Loucy (cell line): Measurements from ENCODE around the gene PDIK1L.

Experiments
- H2AFZ ChIP-seq: fragments of 200-600 bp; sonication (generic); 2 replicates; pipeline ENCODE4 v1.6.0; 2016; ENCODE audit warnings: antibody characterized with exemption, mild to moderate bottlenecking, low read length, moderate library complexity
- H3F3A ChIP-seq: fragments of 200-600 bp; 2 replicates; pipeline ENCODE4 v1.6.0; 2016; ENCODE audit warnings: antibody characterized with exemption, low read depth, mild to moderate bottlenecking
- H3K27me3 ChIP-seq: fragments of 200-600 bp; sonication (generic); 2 replicates; pipeline ENCODE4 v1.6.1; 2014; ENCODE audit warnings: low read length, mild to moderate bottlenecking; ENCODE audit not compliant: insufficient read depth, poor library complexity, severe bottlenecking
- H3K36me3 ChIP-seq: fragments of 200-600 bp; sonication (generic); 2 replicates; pipeline ENCODE4 v1.6.1; 2016; ENCODE audit warnings: low read length; ENCODE audit not compliant: insufficient read depth
- H3K4me1 ChIP-seq: fragments of 200-600 bp; sonication (generic); 2 replicates; pipeline ENCODE4 v1.5.1; 2014; ENCODE audit warnings: low read length, mild to moderate bottlenecking; ENCODE audit not compliant: insufficient read depth, poor library complexity, severe bottlenecking
- H3K4me2 ChIP-seq: fragments of 200-600 bp; sonication (generic); 2 replicates; pipeline ENCODE4 v1.6.0; 2014; ENCODE audit warnings: antibody characterized with exemption, low read length, low read depth, mild to moderate bottlenecking; ENCODE audit not compliant: poor library complexity, severe bottlenecking
- H3K4me3 ChIP-seq: fragments of 200-600 bp; sonication (generic); 2 replicates; pipeline ENCODE4 v1.5.1; 2014; ENCODE audit warnings: low read length, mild to moderate bottlenecking, mixed read lengths; ENCODE audit not compliant: poor library complexity, severe bottlenecking
- H3K79me2 ChIP-seq: fragments of 200-600 bp; sonication (generic); 2 replicates; pipeline ENCODE4 v1.6.1; 2014; ENCODE audit warnings: low read length; ENCODE audit not compliant: insufficient read depth
- H3K9ac ChIP-seq: fragments of 200-600 bp; sonication (generic); 2 replicates; pipeline ENCODE4 v1.6.0; 2014; ENCODE audit warnings: mild to moderate bottlenecking, low read depth, low read length, moderate library complexity; ENCODE audit not compliant: poor library complexity, severe bottlenecking
- H3K9me2 ChIP-seq: fragments of 200-600 bp; sonication (generic); replicated peaks from 2 replicates; pipeline ENCODE4 v1.6.1; 2016; ENCODE audit warnings: low read depth, low read length, mixed read lengths
- H3K9me3 ChIP-seq: fragments of 200-600 bp; sonication (generic); 2 replicates; pipeline ENCODE4 v1.6.1; 2014; ENCODE audit warnings: mild to moderate bottlenecking, antibody characterized with exemption, low read length, low read depth; ENCODE audit not compliant: insufficient read depth
- H4K20me1 ChIP-seq: fragments of 200-600 bp; sonication (generic); 2 replicates; pipeline ENCODE4 v1.6.0; 2014; ENCODE audit warnings: antibody characterized with exemption, low read length, mild to moderate bottlenecking; ENCODE audit not compliant: insufficient read depth, poor library complexity, severe bottlenecking
- CTCF ChIP-seq: fragments of 200-600 bp; sonication (generic); conservative IDR thresholded peaks from 2 replicates; pipeline ENCODE4 v1.5.1; 2014; ENCODE audit warnings: mild to moderate bottlenecking, antibody characterized with exemption, low read length
- EZH2phosphoT487 ChIP-seq: fragments of 200-600 bp; IDR thresholded peaks from 2 replicates; pipeline ENCODE4 v1.6.1; 2018; ENCODE audit warnings: antibody characterized with exemption, mild to moderate bottlenecking, moderate library complexity, borderline replicate concordance

The PDIK1L gene

GRCh38 chr1:26134466-26134865, 22.8 kb downstream of the PDIK1L start:
- H3K9me3 ChIP-seq: no peaks in the 10 kb centered on the region; the same call in 1 of the 2 replicates
- no peak overlapping the region for H3K4me3 ChIP-seq
- H4K20me1 ChIP-seq: no peaks in the 10 kb centered on the region
- H3K9me2 ChIP-seq: no peaks in the 10 kb centered on the region
- no peak for TF ChIP-seq EZH2phosphoT487
- TF ChIP-seq CTCF: no peak
- no peaks in the 10 kb centered on the region for H3F3A ChIP-seq
- H3K27me3 ChIP-seq: no peaks in the 10 kb centered on the region
- H3K9ac ChIP-seq: no peak overlapping the region
- H2AFZ ChIP-seq: no peak overlapping the region
- no peaks in the 10 kb centered on the region for H3K79me2 ChIP-seq
- H3K4me2 ChIP-seq: no peak overlapping the region
- H3K4me1 ChIP-seq: peaks cover 32% of the 10 kb centered on the region
- no peaks in the 10 kb centered on the region for H3K36me3 ChIP-seq

- TF ChIP-seq CTCF: no peak
- TF ChIP-seq EZH2phosphoT487: no peak
- no peaks in the 10 kb centered on the region; the same call in 1 of the 2 replicates for H3K9me3 ChIP-seq
- peaks cover 24% of the 10 kb centered on the region for H3K4me1 ChIP-seq
- H3F3A ChIP-seq: no peaks in the 10 kb centered on the region
- H3K79me2 ChIP-seq: no peaks in the 10 kb centered on the region
- H3K4me2 ChIP-seq: peak overlapping the region; percentile 66
- H3K9me2 ChIP-seq: no peaks in the 10 kb centered on the region
- peak overlapping the region; percentile 28 for H2AFZ ChIP-seq
- peak overlapping the region; percentile 57 for H3K4me3 ChIP-seq
- H3K36me3 ChIP-seq: no peaks in the 10 kb centered on the region
- peak overlapping the region; percentile 41 for H3K9ac ChIP-seq
- H4K20me1 ChIP-seq: no peaks in the 10 kb centered on the region
- H3K27me3 ChIP-seq: no peaks in the 10 kb centered on the region
These were observed 27.4 kb downstream of the PDIK1L start for GRCh38 chr1:26138974-26139558.

- no peaks in the 10 kb centered on the region for H4K20me1 ChIP-seq
- peaks cover 3% of the 10 kb centered on the region; the same call in 1 of the 2 replicates for H3F3A ChIP-seq
- H3K36me3 ChIP-seq: no peaks in the 10 kb centered on the region
- no peaks in the 10 kb centered on the region for H3K27me3 ChIP-seq
- peaks cover 26% of the 10 kb centered on the region for H3K4me1 ChIP-seq
- H3K9ac ChIP-seq: no peak overlapping the region
- no peak overlapping the region for H3K4me3 ChIP-seq
- TF ChIP-seq EZH2phosphoT487: no peak
- TF ChIP-seq CTCF: no peak
- H3K9me2 ChIP-seq: no peaks in the 10 kb centered on the region
- H3K4me2 ChIP-seq: no peak overlapping the region
- H3K79me2 ChIP-seq: no peaks in the 10 kb centered on the region
- H2AFZ ChIP-seq: no peak overlapping the region
- no peaks in the 10 kb centered on the region for H3K9me3 ChIP-seq
These were observed 30.5 kb downstream of the PDIK1L start for GRCh38 chr1:26142159-26142558.
